Ectodermal cell (in vitro differentiated cells): ENCODE measurements around the gene ASPHD2.

Experiments
- H3K27ac ChIP-seq: 2 replicates; pipeline ENCODE4 v1.7.0; 2013; ENCODE audit warnings: mild to moderate bottlenecking, low read depth, low read length; ENCODE audit not compliant: insufficient read depth, poor library complexity, severe bottlenecking
- H3K27me3 ChIP-seq: 2 replicates; pipeline ENCODE4 v1.7.0; 2013; ENCODE audit warnings: mild to moderate bottlenecking, low read length; ENCODE audit not compliant: insufficient read depth, control insufficient read depth, poor library complexity, severe bottlenecking
- H3K36me3 ChIP-seq: one replicate; pipeline ENCODE4 v1.7.0; 2013; ENCODE audit warnings: low read length; ENCODE audit not compliant: control insufficient read depth, insufficient read depth
- H3K4me1 ChIP-seq: one replicate; pipeline ENCODE4 v1.7.0; 2013; ENCODE audit warnings: low read length; ENCODE audit not compliant: control insufficient read depth, insufficient read depth
- H3K4me3 ChIP-seq: 2 replicates; pipeline ENCODE4 v1.7.0; 2013; ENCODE audit warnings: low read depth, low read length, control low read depth; ENCODE audit not compliant: insufficient read depth
- H3K9me3 ChIP-seq: 2 replicates; pipeline ENCODE4 v1.7.0; 2013; ENCODE audit warnings: mild to moderate bottlenecking, low read length, moderate library complexity; ENCODE audit not compliant: control insufficient read depth
- WGBS, 2 experiments: methylation state at CpG; one replicate each; pipeline ENCODE4 v1.1.7; 2013; ENCODE audit warnings: missing lambda C conversion rate in 2 of 2; 5-methylcytosine and 5-hydroxymethylcytosine counted together

Gene ASPHD2

GRCh38 chr22:26457661-26458272 is 28.7 kb downstream of the ASPHD2 start:
- Histone ChIP-seq H3K27ac (no peak overlapping the region), H3K27me3 (no peaks in the 10 kb centered on the region), H3K4me3 (no peak overlapping the region), H3K9me3 (no peaks in the 10 kb centered on the region), H3K4me1 (peaks cover 6% of the 10 kb centered on the region), H3K36me3 (peaks cover 28% of the 10 kb centered on the region)
- 96% methylated on average over 26 of the region's 26 CpGs for WGBS, 2 experiments

- peaks cover 29% of the 10 kb centered on the region for H3K36me3 ChIP-seq
- peaks cover 15% of the 10 kb centered on the region for H3K4me1 ChIP-seq
- H3K27me3 ChIP-seq, result no peaks in the 10 kb centered on the region
- no peaks in the 10 kb centered on the region for H3K9me3 ChIP-seq
- WGBS, 2 experiments, result 95 to 96% methylated on average over 6 of the region's 6 CpGs
- H3K27ac ChIP-seq, result no peak overlapping the region
- no peak overlapping the region for H3K4me3 ChIP-seq
These were observed 31.1 kb downstream of the ASPHD2 start for GRCh38 chr22:26460202-26460601.

GRCh38 chr22:26461188-26461810 is 32.2 kb downstream of the ASPHD2 start:
- Histone ChIP-seq H3K36me3 (peaks cover 34% of the 10 kb centered on the region), H3K4me1 (peaks cover 15% of the 10 kb centered on the region), H3K9me3 (no peaks in the 10 kb centered on the region), H3K27ac (no peak overlapping the region), H3K27me3 (no peaks in the 10 kb centered on the region), H3K4me3 (no peak overlapping the region)
- 18 to 46% methylated on average over 2 to 3 of the region's 3 CpGs for WGBS, 2 experiments

GRCh38 chr22:26462051-26462450 is 33.0 kb downstream of the ASPHD2 start:
- Histone ChIP-seq H3K27ac (no peak overlapping the region), H3K36me3 (peaks cover 34% of the 10 kb centered on the region), H3K4me1 (peaks cover 15% of the 10 kb centered on the region), H3K4me3 (no peak overlapping the region), H3K27me3 (no peaks in the 10 kb centered on the region), H3K9me3 (no peaks in the 10 kb centered on the region)
- 95 to 97% methylated on average over 5 of the region's 5 CpGs for WGBS, 2 experiments

- Histone ChIP-seq H3K4me1 (peaks cover 15% of the 10 kb centered on the region), H3K4me3 (no peak overlapping the region), H3K9me3 (no peaks in the 10 kb centered on the region), H3K36me3 (peaks cover 32% of the 10 kb centered on the region), H3K27ac (no peak overlapping the region), H3K27me3 (no peaks in the 10 kb centered on the region)
- WGBS, 2 experiments, result 93% methylated on average over 3 of the region's 3 CpGs
These were observed 33.6 kb downstream of the ASPHD2 start for GRCh38 chr22:26462641-26463040.

- Histone ChIP-seq H3K27ac (no peak overlapping the region), H3K4me1 (peaks cover 15% of the 10 kb centered on the region), H3K9me3 (no peaks in the 10 kb centered on the region), H3K36me3 (peaks cover 30% of the 10 kb centered on the region), H3K27me3 (no peaks in the 10 kb centered on the region), H3K4me3 (no peak overlapping the region)
- WGBS, 2 experiments, result 82% methylated on average over 10 of the region's 10 CpGs
These were observed 34.1 kb downstream of the ASPHD2 start for GRCh38 chr22:26463101-26463661.

GRCh38 chr22:26463688-26464087 is 34.6 kb downstream of the ASPHD2 start:
- H3K4me1 ChIP-seq, result peaks cover 15% of the 10 kb centered on the region
- no peaks in the 10 kb centered on the region for H3K9me3 ChIP-seq
- no peak overlapping the region for H3K27ac ChIP-seq
- H3K27me3 ChIP-seq, result no peaks in the 10 kb centered on the region
- H3K4me3 ChIP-seq, result no peak overlapping the region
- peaks cover 32% of the 10 kb centered on the region for H3K36me3 ChIP-seq
- WGBS, 2 experiments, result 93 to 95% methylated on average over 9 of the region's 9 CpGs

- WGBS, 2 experiments, result 93 to 96% methylated on average over 7 of the region's 7 CpGs
- Histone ChIP-seq H3K27me3 (no peaks in the 10 kb centered on the region), H3K27ac (no peak overlapping the region), H3K36me3 (peaks cover 37% of the 10 kb centered on the region), H3K9me3 (no peaks in the 10 kb centered on the region), H3K4me1 (peaks cover 15% of the 10 kb centered on the region), H3K4me3 (no peak overlapping the region)
These were observed 35.3 kb downstream of the ASPHD2 start for GRCh38 chr22:26464312-26464711.

- WGBS, 2 experiments, result 94 to 95% methylated on average over 5 of the region's 5 CpGs
- H3K36me3 ChIP-seq, result peaks cover 46% of the 10 kb centered on the region
- no peak overlapping the region for H3K27ac ChIP-seq
- peaks cover 15% of the 10 kb centered on the region for H3K4me1 ChIP-seq
- H3K27me3 ChIP-seq, result no peaks in the 10 kb centered on the region
- no peak overlapping the region for H3K4me3 ChIP-seq
- no peaks in the 10 kb centered on the region for H3K9me3 ChIP-seq
These were observed 37.1 kb downstream of the ASPHD2 start for GRCh38 chr22:26466196-26466595.

GRCh38 chr22:26470807-26471206 is 41.7 kb downstream of the ASPHD2 start:
- Histone ChIP-seq H3K36me3 (peaks cover 47% of the 10 kb centered on the region), H3K9me3 (no peaks in the 10 kb centered on the region), H3K27ac (no peak overlapping the region), H3K27me3 (no peaks in the 10 kb centered on the region), H3K4me1 (no peaks in the 10 kb centered on the region), H3K4me3 (no peak overlapping the region)
- WGBS, 2 experiments, result 88 to 93% methylated on average over 2 of the region's 2 CpGs
